Activated T-helper 1 cell treated with anti-CD3 and anti-CD28 coated beads, Interleukin-2, amount 50 U/mL, for 16 hours (primary cell): Measurements from ENCODE around the gene AGTR1.

ENCODE experiments used
- DNase-seq, 2 donors: peaks; one replicate each; pipeline ENCODE4 v3.0.0-alpha.2; 2020; ENCODE audit warnings: low read depth in 1 of 2, low spot score in 1 of 2

Gene AGTR1

GRCh38 chr3:148697306-148698189 is at the start of gene AGTR1:
Gene AGTR1, plus strand, starts transcription at chr3:148697903. Its CDS starts 43,133 bp downstream, at chr3:148741036.
- no peak for DNase-seq

- no peak for DNase-seq
Observed at GRCh38 chr3:148648685-148649352, 48.9 kb upstream of the AGTR1 start.

GRCh38 chr3:148651549-148651948 is 46.2 kb upstream of the AGTR1 start:
- DNase-seq, result no peak

- no peak for DNase-seq
Observed at GRCh38 chr3:148654433-148654832, 43.3 kb upstream of the AGTR1 start.

GRCh38 chr3:148657470-148657869 is 40.2 kb upstream of the AGTR1 start:
- no peak for DNase-seq

- no peak for DNase-seq
Observed at GRCh38 chr3:148659512-148659911, 38.2 kb upstream of the AGTR1 start.

- no peak for DNase-seq
Observed at GRCh38 chr3:148680289-148680688, 17.4 kb upstream of the AGTR1 start.

GRCh38 chr3:148681080-148681479 is 16.6 kb upstream of the AGTR1 start:
- no peak for DNase-seq

GRCh38 chr3:148682997-148683396 is 14.7 kb upstream of the AGTR1 start:
- no peak for DNase-seq

GRCh38 chr3:148694116-148694515 is 3.6 kb upstream of the AGTR1 start:
- no peak for DNase-seq

- no peak for DNase-seq
Observed at GRCh38 chr3:148698190-148698810, 597 bp downstream of the AGTR1 start.

GRCh38 chr3:148705314-148705713 is 7.6 kb downstream of the AGTR1 start:
- no peak for DNase-seq

GRCh38 chr3:148707601-148708380 is 10.1 kb downstream of the AGTR1 start:
- no peak for DNase-seq

GRCh38 chr3:148708409-148708808 is 10.7 kb downstream of the AGTR1 start:
- DNase-seq, result no peak

GRCh38 chr3:148709560-148710253 is 12.0 kb downstream of the AGTR1 start:
- DNase-seq, result no peak

GRCh38 chr3:148710665-148711064 is 13.0 kb downstream of the AGTR1 start:
- no peak for DNase-seq

GRCh38 chr3:148711981-148712666 is 14.4 kb downstream of the AGTR1 start:
- no peak for DNase-seq

GRCh38 chr3:148714521-148714920 is 16.8 kb downstream of the AGTR1 start:
- DNase-seq, result no peak

- no peak for DNase-seq
Observed at GRCh38 chr3:148716657-148717056, 19.0 kb downstream of the AGTR1 start.
